Uterus (tissue), 4 donors: ENCODE measurements around the gene SIN3B. TPM values are rescaled to one million over a fixed set of nuclear protein-coding genes. Genes with fewer than 3 reads are reported as not detected.

Source experiments
- DNase-seq, 2 donors: peaks; one replicate each; pipeline ENCODE4 v3.0.0-alpha.2; 2019 to 2020
- H3K27ac ChIP-seq, 2 donors: fragments of 200-600 bp; sonication (generic); 1 replicate in 1 of 2; 2 replicates in 1 of 2; pipeline ENCODE4 v1.5.1; 2016 to 2018
- H3K27me3 ChIP-seq, 2 donors: fragments of 200-600 bp; sonication (generic); one replicate each; pipeline ENCODE4 v1.5.1; 2018 to 2019; ENCODE audit warnings: control low read depth in 1 of 2
- H3K36me3 ChIP-seq, 2 donors: fragments of 200-600 bp; sonication (generic); one replicate each; pipeline ENCODE4 v1.5.1; 2019; ENCODE audit warnings: control low read depth in 1 of 2
- H3K4me1 ChIP-seq, 2 donors: fragments of 200-600 bp; sonication (generic); one replicate each; pipeline ENCODE4 v1.5.1; 2018 to 2019; ENCODE audit warnings: control low read depth in 1 of 2
- H3K4me3 ChIP-seq, 2 donors: fragments of 200-600 bp; sonication (generic); 1 replicate in 1 of 2; 2 replicates in 1 of 2; pipeline ENCODE4 v1.5.1; 2018 to 2019; ENCODE audit warnings: mild to moderate bottlenecking in 1 of 2
- H3K9me3 ChIP-seq, 2 donors: fragments of 200-600 bp; sonication (generic); one replicate each; pipeline ENCODE4 v1.5.1; 2019; ENCODE audit warnings: control low read depth in 1 of 2
- POLR2A ChIP-seq, 2 donors: fragments of 450-650 bp; IDR thresholded peaks; one replicate each; pipeline ENCODE4 v1.6.1; 2016; ENCODE audit warnings: antibody characterized with exemption in 2 of 2, mild to moderate bottlenecking in 1 of 2, moderate library complexity in 1 of 2
- intact Hi-C: fragments of 100-400 bp; cut with DNase I; formaldehyde crosslinking; loops from one replicate; pipeline ENCODE4 v1.15.1; 2023; ENCODE audit warnings: low total_unique reads
- total RNA-seq, 4 donors: library from RNA; depleted of rRNA in 3 of 4; stranded (reverse); fragments of >200 nt in 3 of 4; gene quantifications; one replicate each; pipeline versions ENCODE4 v1.1.0 to v1.2.4, GENCODE V29; 2014 to 2023
- TF ChIP-seq, protein P1 (sequence below), 4 experiments: fragments of 200-600 bp in 2 of 4; fragments of 450-650 bp in 2 of 4; sonication (generic) in 2 of 4; IDR thresholded peaks; one replicate each; pipeline ENCODE4 v1.5.1; 2016 to 2019; ENCODE audit warnings: antibody characterized with exemption in 4 of 4, mild to moderate bottlenecking in 2 of 4, moderate library complexity in 1 of 4
- donor health status: DM: yes; HTN: yes; CAD: no.

Gene SIN3B
- total RNA-seq, 4 donors from 2014 or later: 21.2 to 149 (median 92.3) TPM

DNA sequence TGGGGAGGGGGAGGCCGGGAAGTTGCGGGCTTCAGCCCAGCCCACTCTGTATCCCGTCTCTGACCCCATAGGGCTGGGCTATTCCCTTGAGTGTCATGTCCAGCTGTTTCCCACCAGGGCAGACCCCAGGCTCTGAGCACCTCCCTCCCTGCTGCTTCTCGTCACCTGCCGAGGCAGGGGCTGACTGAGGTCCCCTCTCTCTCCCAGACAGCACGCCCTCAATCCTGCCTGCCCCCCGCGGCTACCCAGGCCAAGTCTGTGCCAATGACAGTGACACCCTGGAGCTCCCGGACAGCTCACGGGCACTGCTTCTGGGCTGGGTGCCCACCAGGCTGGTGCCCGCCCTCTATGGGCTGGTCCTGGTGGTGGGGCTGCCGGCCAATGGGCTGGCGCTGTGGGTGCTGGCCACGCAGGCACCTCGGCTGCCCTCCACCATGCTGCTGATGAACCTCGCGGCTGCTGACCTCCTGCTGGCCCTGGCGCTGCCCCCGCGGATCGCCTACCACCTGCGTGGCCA lies 60.2 kb downstream of the SIN3B start:
- intact Hi-C loops: no loop called here
- peak overlapping the region; percentile 7 for H3K4me3 ChIP-seq
- no peaks in the 10 kb centered on the region for H3K9me3 ChIP-seq
- no peaks in the 10 kb centered on the region for H3K36me3 ChIP-seq
- peak overlapping the region; percentile 57 to 67 for H3K27ac ChIP-seq
- DNase-seq: no peak
- TF ChIP-seq, protein P1, sequence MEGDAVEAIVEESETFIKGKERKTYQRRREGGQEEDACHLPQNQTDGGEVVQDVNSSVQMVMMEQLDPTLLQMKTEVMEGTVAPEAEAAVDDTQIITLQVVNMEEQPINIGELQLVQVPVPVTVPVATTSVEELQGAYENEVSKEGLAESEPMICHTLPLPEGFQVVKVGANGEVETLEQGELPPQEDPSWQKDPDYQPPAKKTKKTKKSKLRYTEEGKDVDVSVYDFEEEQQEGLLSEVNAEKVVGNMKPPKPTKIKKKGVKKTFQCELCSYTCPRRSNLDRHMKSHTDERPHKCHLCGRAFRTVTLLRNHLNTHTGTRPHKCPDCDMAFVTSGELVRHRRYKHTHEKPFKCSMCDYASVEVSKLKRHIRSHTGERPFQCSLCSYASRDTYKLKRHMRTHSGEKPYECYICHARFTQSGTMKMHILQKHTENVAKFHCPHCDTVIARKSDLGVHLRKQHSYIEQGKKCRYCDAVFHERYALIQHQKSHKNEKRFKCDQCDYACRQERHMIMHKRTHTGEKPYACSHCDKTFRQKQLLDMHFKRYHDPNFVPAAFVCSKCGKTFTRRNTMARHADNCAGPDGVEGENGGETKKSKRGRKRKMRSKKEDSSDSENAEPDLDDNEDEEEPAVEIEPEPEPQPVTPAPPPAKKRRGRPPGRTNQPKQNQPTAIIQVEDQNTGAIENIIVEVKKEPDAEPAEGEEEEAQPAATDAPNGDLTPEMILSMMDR (IDR thresholded peaks at IDR 0.05): no peak
- no peak for TF ChIP-seq POLR2A (IDR thresholded peaks at IDR 0.05)
- no peaks in the 10 kb centered on the region for H3K27me3 ChIP-seq
- H3K4me1 ChIP-seq: no peaks in the 10 kb centered on the region

DNA sequence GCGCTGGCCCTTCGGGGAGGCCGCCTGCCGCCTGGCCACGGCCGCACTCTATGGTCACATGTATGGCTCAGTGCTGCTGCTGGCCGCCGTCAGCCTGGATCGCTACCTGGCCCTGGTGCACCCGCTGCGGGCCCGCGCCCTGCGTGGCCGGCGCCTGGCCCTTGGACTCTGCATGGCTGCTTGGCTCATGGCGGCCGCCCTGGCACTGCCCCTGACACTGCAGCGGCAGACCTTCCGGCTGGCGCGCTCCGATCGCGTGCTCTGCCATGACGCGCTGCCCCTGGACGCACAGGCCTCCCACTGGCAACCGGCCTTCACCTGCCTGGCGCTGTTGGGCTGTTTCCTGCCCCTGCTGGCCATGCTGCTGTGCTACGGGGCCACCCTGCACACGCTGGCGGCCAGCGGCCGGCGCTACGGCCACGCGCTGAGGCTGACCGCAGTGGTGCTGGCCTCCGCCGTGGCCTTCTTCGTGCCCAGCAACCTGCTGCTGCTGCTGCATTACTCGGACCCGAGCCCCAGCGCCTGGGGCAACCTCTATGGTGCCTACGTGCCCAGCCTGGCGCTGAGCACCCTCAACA lies 60.8 kb downstream of the SIN3B start:
- H3K9me3 ChIP-seq: no peaks in the 10 kb centered on the region
- H3K4me3 ChIP-seq: no peak overlapping the region
- TF ChIP-seq, protein P1 (IDR thresholded peaks at IDR 0.05): no peak
- TF ChIP-seq POLR2A (IDR thresholded peaks at IDR 0.05): no peak
- no peaks in the 10 kb centered on the region for H3K27me3 ChIP-seq
- H3K27ac ChIP-seq: peak overlapping the region; percentile 57 to 67
- H3K4me1 ChIP-seq: no peaks in the 10 kb centered on the region
- no peaks in the 10 kb centered on the region for H3K36me3 ChIP-seq
- intact Hi-C loops: loop anchor here (5.0 kb wide), 1 partner anchor 63 kb away; the partner anchor contains the start of gene SIN3B
- no peak for DNase-seq

DNA sequence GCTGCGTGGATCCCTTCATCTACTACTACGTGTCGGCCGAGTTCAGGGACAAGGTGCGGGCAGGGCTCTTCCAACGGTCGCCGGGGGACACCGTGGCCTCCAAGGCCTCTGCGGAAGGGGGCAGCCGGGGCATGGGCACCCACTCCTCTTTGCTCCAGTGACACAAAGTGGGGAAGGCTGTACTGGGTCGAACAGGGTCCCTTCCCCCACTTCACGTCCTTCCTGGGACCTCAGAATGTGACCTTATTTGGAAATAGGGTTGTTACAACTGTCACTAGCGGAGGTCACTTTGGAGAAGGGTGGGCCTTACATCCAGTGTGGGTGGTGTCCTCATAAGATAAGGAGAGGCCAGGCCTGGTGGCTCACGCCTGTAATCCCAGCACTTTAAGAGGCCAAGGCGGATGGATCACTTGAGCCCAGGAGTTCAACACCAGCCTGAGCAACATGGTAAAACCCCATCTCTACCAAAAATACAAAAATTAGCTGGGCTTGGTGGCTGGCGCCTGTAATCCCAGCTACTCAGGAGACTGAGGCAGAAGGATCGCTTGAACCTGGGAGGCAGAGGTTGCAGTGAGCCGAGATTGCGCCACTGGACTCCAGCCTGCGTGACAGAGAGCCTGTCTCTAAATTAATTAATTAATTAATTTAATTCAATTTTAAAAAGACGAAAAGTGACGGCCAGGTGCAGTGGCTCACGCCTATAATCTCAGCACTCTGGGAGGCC lies 61.4 kb downstream of the SIN3B start:
- H3K36me3 ChIP-seq: no peaks in the 10 kb centered on the region
- TF ChIP-seq, protein P1 (IDR thresholded peaks at IDR 0.05): no peak
- no peak for TF ChIP-seq POLR2A (IDR thresholded peaks at IDR 0.05)
- no peak overlapping the region for H3K4me3 ChIP-seq
- H3K27ac ChIP-seq: no peak overlapping the region
- H3K27me3 ChIP-seq: no peaks in the 10 kb centered on the region
- intact Hi-C loops: loop anchor here (5.0 kb wide), 1 partner anchor 63 kb away; the partner anchor contains the start of gene SIN3B
- H3K4me1 ChIP-seq: no peaks in the 10 kb centered on the region
- DNase-seq: no peak
- no peaks in the 10 kb centered on the region for H3K9me3 ChIP-seq

DNA sequence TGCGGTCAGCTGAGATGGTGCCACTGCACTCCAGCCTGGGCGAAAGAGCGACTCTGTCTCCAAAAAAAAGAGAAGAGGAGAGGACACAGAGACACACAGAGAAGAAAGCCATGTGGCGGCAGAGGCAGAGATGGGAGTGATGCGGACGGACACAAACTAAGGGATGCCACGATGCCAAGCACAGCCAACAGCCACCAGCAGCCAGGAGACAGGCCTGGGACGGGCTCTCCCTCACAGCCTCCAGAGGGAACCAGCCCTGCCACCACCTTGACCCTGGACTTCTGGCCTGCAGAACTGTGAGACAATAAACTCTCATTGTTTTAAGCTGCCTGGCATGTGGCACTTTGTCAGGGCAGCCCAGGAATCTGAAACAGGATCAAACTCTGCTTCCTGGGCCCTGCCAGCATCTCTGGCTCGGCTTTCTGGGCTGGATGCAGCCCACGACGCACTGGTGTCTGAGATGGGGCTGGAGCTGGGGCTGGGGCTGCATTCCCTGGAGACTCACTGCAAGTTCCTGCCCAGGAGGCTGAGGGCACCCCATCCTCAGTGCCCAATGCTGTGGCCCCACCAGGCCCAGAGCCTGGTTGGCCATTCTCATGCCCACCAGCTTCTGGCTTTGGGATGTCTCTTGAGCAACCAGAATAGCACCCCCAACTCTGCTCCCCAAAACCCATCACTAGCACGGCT lies 62.6 kb downstream of the SIN3B start:
- Histone ChIP-seq H3K9me3 (no peaks in the 10 kb centered on the region), H3K27me3 (no peaks in the 10 kb centered on the region), H3K4me1 (peaks cover 0 to 7% of the 10 kb centered on the region in 2 donors), H3K4me3 (no peak overlapping the region), H3K36me3 (no peaks in the 10 kb centered on the region), H3K27ac (no peak overlapping the region)
- intact Hi-C loops: loop anchor here (5.0 kb wide), 1 partner anchor 65 kb away; the partner anchor contains the start of gene SIN3B
- no peak for DNase-seq
- TF ChIP-seq, protein P1 (IDR thresholded peaks at IDR 0.05): no peak
- TF ChIP-seq POLR2A (IDR thresholded peaks at IDR 0.05): no peak
